Measurements from ENCODE around the gene ADGRL3.

The ADGRL3 gene

DNA sequence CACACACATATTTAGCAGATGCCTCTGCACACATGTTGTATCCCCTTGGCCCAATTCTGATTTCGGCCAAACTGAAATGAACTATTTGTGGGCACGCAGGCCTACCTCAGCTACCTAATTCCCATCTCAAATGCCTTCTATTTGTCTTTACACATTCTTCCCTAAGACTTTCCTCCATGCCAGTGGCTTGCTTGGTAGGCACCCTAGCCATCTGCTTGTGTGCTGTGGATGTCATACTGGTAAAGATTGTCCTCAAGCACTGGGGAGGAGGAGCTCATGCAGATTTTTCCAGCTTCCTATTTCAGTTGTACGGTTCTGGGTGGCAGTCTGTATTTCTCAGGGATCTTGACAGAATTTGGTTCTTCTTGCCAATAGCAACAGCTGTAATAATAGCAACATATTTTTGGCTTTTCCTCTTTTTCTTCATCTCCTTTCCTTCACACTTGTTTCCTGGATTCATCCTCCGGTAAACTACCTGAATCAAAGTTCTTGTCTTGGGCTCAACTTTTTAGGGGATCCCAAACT is 514.3 kb downstream of the ADGRL3 start:
- H3K4me3 ChIP-seq (ENCODE audit: low read depth, low read length), result no peak overlapping the region
- TF ChIP-seq, protein P1, sequence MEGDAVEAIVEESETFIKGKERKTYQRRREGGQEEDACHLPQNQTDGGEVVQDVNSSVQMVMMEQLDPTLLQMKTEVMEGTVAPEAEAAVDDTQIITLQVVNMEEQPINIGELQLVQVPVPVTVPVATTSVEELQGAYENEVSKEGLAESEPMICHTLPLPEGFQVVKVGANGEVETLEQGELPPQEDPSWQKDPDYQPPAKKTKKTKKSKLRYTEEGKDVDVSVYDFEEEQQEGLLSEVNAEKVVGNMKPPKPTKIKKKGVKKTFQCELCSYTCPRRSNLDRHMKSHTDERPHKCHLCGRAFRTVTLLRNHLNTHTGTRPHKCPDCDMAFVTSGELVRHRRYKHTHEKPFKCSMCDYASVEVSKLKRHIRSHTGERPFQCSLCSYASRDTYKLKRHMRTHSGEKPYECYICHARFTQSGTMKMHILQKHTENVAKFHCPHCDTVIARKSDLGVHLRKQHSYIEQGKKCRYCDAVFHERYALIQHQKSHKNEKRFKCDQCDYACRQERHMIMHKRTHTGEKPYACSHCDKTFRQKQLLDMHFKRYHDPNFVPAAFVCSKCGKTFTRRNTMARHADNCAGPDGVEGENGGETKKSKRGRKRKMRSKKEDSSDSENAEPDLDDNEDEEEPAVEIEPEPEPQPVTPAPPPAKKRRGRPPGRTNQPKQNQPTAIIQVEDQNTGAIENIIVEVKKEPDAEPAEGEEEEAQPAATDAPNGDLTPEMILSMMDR (IDR thresholded peaks at IDR 0.05; ENCODE audit: low read depth, low read length, missing control alignments), result no peak
- no peak for DNase-seq (ENCODE audit: low read depth)

DNA sequence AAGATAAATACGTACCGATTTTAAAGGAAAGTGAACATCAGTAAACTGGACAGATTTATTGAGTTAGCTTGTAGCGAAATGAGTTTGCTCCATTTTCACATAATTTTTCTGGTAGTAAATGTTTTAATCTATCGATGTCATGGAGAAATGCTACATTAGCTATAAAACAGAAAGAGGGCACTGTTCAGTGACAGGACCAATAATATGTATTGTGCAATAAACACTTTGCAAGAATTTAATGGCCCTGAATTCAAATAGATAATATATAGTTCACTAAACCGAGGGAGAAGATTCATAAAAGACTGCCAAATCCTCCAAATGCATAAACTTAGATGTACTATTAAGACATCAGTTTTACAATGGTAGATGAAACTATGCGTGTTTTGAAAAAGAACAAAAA is 516.3 kb downstream of the ADGRL3 start:
- no peak overlapping the region for H3K4me3 ChIP-seq (ENCODE audit: low read depth, low read length)
- TF ChIP-seq, protein P1 (IDR thresholded peaks at IDR 0.05; ENCODE audit: low read depth, low read length, missing control alignments), result no peak
- DNase-seq (ENCODE audit: low read depth), result no peak

DNA sequence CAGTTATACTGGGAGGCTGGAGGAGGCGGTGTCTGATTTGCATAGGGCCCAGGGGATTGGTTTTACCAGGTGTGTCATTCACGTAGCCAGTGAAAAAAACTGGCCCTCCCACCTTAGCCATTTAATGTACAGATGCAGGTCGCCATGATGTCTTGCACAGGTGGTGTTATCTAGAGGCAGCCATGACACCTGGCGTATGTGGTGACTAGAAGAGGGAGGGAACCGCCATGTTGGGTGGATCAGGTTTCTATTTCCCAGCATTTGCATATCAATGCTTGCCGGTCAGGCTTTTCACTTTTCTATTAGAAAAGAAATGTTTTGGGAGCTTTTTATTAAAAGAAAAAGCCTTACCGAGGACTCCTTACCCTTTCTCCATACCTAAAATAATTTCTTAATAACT is 523.4 kb downstream of the ADGRL3 start:
- H3K4me3 ChIP-seq (ENCODE audit: low read depth, low read length), result no peak overlapping the region
- TF ChIP-seq, protein P1 (IDR thresholded peaks at IDR 0.05; ENCODE audit: low read depth, low read length, missing control alignments), result no peak
- DNase-seq (ENCODE audit: low read depth), result no peak

DNA sequence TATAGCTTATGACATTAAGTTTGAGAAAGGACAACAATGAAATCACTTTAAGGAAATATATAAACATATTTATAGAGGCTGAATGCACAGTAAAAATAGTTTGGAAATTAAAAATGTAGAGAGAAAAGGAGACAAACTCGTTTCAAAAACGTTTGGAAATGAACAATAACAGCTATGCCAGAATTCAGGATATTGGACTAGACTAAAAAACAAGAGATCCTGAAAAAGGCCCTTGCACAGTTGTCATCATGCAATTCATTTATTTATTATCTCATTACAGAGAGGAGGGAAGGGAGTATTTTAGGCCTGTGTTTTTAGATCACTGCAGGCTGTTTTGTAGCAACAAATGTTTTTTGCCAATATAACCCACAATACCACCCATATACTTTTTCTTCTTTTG is 527.2 kb downstream of the ADGRL3 start:
- TF ChIP-seq, protein P1 (IDR thresholded peaks at IDR 0.05; ENCODE audit: low read depth, low read length, missing control alignments), result no peak
- no peak overlapping the region for H3K4me3 ChIP-seq (ENCODE audit: low read depth, low read length)
- no peak for DNase-seq (ENCODE audit: low read depth)

DNA sequence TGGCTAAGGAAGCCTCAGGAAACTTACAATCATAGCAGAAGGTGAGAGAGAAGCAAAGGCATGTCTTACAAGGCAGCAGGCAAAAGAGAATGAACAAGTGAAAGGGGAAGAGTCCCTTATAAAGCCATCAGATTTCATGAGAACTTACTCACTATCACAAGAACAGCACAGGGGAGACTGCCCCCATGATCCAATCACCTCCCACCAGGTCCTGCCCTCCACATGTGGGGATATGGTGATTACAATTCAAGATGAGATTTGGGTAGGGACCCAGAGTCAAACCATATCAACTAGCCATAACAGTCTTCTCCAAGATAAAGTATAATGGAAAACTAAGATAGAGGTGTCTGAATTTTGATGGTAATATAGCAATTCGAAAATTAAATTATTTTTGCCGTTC is 534.3 kb downstream of the ADGRL3 start:
- TF ChIP-seq, protein P1 (IDR thresholded peaks at IDR 0.05; ENCODE audit: low read depth, low read length, missing control alignments), result no peak

DNA sequence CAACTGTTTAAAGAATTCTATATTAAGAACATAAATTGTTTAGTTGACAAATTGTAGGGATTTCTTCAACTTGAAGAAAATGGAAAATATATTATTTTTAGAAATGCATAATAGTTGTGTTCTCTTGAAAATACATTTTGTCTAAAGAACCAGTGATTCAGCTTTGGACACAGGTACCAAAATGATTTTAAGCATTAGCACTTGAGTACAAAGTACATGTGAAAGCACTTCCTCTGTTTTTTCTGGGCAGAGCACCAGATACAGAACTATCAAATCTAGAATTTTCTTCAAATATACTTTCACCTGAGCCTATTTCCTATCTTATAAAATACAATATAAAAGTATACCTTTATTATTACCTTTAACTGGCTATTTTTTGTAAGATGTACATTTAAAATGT is 539.8 kb downstream of the ADGRL3 start:
- no peak for DNase-seq (ENCODE audit: low read depth)
- TF ChIP-seq, protein P1 (IDR thresholded peaks at IDR 0.05; ENCODE audit: low read depth, low read length, missing control alignments), result no peak

More for the DNA sequence above, 534.3 kb downstream of the ADGRL3 start:
- no peak overlapping the region for H3K4me3 ChIP-seq (ENCODE audit: low read depth, low read length)
- no peak for DNase-seq (ENCODE audit: low read depth)

DNA sequence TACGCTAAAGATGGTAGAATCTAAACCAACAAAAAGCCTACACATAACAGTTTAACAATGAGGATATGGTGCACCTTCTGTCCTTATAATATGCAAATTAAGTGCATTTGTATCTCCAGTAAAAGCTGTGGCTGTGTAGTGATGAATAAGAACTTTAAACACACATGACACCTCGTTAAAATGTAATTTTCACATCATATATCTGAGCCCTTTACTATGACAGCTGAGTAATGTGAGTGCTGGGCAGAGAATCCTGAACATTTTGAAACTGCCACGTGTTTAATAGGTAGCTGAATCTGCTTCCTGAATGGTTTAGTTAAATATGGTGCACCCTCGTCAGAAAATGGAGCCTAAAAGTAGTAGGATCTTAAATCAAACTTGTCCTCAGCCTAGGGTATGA is 540.8 kb downstream of the ADGRL3 start:
- no peak overlapping the region for H3K4me3 ChIP-seq (ENCODE audit: low read depth, low read length)
- no peak for DNase-seq (ENCODE audit: low read depth)
- TF ChIP-seq, protein P1 (IDR thresholded peaks at IDR 0.05; ENCODE audit: low read depth, low read length, missing control alignments), result no peak

More for the DNA sequence above, 539.8 kb downstream of the ADGRL3 start:
- no peak overlapping the region for H3K4me3 ChIP-seq (ENCODE audit: low read depth, low read length)

All from GM12864 (cell line).